ENCODE data around the gene FREM2. TPM values are rescaled to one million over a fixed set of nuclear protein-coding genes. Genes with fewer than 3 reads are reported as not detected.

The FREM2 gene
- total RNA-seq, 2 experiments from 2014 or later: not detected

DNA sequence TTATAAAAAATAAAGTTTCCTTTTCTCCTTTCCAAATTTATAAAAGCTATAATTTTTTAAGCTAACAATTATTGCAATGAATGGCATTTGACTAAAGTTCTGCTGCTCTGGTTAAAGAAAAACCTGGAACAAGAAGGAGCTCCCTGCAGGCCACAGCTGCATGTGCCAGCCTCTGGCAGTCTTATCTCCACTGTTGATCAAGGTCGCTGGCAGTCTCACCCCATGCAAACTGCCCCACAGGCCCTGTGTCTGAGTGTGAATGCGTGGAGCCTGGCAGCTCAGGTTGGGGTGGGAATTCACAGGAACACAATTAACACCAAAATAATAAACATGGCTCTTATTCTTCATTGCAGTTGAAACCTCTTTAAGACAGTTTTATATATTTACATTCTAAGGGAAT lies 30.2 kb upstream of the FREM2 start:
- BruUV-seq (replicated peaks): no TSS peak
- Histone ChIP-seq H3K27ac (ENCODE audit: low read depth, low read length, poor library complexity, severe bottlenecking) (no peak overlapping the region), H3K9me3 (ENCODE audit: low read length) (no peaks in the 10 kb centered on the region), H3K79me2 (ENCODE audit: insufficient read depth, low read depth, low read length) (no peaks in the 10 kb centered on the region), H3K4me3 (ENCODE audit: low read depth, low read length, poor library complexity, severe bottlenecking) (no peak overlapping the region), H4K20me1 (ENCODE audit: insufficient read depth, low read length) (no peaks in the 10 kb centered on the region), H3K9me2 (ENCODE audit: insufficient read depth, low read length) (no peaks in the 10 kb centered on the region), H2AFZ (ENCODE audit: low read length) (no peak overlapping the region), H3K4me2 (ENCODE audit: low read length) (no peak overlapping the region), H3K36me3 (ENCODE audit: insufficient read depth, low read length) (no peaks in the 10 kb centered on the region), H3K4me1 (ENCODE audit: insufficient read depth, low read length, poor library complexity, severe bottlenecking) (no peaks in the 10 kb centered on the region)
- ChIA-PET POLR2A (no interaction called here), CTCF (ENCODE audit: unreplicated experiment) (no interaction called here)
- TF ChIP-seq EZH2phosphoT487 (IDR thresholded peaks at IDR 0.05; ENCODE audit: borderline replicate concordance, low read depth, low read length): no peak
- TF ChIP-seq, protein P1, sequence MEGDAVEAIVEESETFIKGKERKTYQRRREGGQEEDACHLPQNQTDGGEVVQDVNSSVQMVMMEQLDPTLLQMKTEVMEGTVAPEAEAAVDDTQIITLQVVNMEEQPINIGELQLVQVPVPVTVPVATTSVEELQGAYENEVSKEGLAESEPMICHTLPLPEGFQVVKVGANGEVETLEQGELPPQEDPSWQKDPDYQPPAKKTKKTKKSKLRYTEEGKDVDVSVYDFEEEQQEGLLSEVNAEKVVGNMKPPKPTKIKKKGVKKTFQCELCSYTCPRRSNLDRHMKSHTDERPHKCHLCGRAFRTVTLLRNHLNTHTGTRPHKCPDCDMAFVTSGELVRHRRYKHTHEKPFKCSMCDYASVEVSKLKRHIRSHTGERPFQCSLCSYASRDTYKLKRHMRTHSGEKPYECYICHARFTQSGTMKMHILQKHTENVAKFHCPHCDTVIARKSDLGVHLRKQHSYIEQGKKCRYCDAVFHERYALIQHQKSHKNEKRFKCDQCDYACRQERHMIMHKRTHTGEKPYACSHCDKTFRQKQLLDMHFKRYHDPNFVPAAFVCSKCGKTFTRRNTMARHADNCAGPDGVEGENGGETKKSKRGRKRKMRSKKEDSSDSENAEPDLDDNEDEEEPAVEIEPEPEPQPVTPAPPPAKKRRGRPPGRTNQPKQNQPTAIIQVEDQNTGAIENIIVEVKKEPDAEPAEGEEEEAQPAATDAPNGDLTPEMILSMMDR (conservative IDR thresholded peaks at IDR 0.05; ENCODE audit: low read length): no peak
- DNase-seq (ENCODE audit: low spot score): no peak
- intact Hi-C loops (cut with micrococcal nuclease; ENCODE audit: unreplicated experiment): no loop called here

DNA sequence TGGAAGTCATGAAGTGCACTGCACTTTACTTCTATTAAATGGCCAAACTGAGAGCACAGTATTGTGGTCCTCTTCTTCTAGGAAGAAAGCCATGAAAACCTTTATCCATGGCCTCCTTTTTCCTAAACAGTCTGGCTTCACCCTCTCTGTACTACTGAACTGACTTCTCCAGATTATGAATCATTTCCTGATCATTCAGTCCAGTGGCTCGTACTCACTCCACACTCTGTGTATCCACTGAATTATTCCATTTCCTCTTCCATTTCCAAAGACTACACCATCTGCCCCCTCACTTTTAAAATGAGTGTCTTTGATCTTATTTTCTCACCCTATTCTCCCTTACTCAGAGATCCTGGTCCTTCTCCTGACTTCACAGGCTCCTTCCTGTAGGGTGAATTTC lies 29.7 kb upstream of the FREM2 start:
- H3K9me3 ChIP-seq (ENCODE audit: low read length): no peaks in the 10 kb centered on the region
- H3K4me1 ChIP-seq (ENCODE audit: insufficient read depth, low read length, poor library complexity, severe bottlenecking): no peaks in the 10 kb centered on the region
- intact Hi-C loops (cut with micrococcal nuclease; ENCODE audit: unreplicated experiment): no loop called here
- no peak overlapping the region for H3K4me3 ChIP-seq (ENCODE audit: low read depth, low read length, poor library complexity, severe bottlenecking)
- CTCF ChIA-PET (ENCODE audit: unreplicated experiment): no interaction called here
- BruUV-seq (replicated peaks): no TSS peak
- no peaks in the 10 kb centered on the region for H3K79me2 ChIP-seq (ENCODE audit: insufficient read depth, low read depth, low read length)
- no peak overlapping the region for H3K4me2 ChIP-seq (ENCODE audit: low read length)
- TF ChIP-seq, protein P1 (conservative IDR thresholded peaks at IDR 0.05; ENCODE audit: low read length): no peak
- no peak for TF ChIP-seq EZH2phosphoT487 (IDR thresholded peaks at IDR 0.05; ENCODE audit: borderline replicate concordance, low read depth, low read length)
- no peak overlapping the region for H2AFZ ChIP-seq (ENCODE audit: low read length)
- no peak overlapping the region for H3K27ac ChIP-seq (ENCODE audit: low read depth, low read length, poor library complexity, severe bottlenecking)
- no peaks in the 10 kb centered on the region for H3K36me3 ChIP-seq (ENCODE audit: insufficient read depth, low read length)
- H3K9me2 ChIP-seq (ENCODE audit: insufficient read depth, low read length): no peaks in the 10 kb centered on the region
- DNase-seq (ENCODE audit: low spot score): no peak
- POLR2A ChIA-PET: no interaction called here
- H4K20me1 ChIP-seq (ENCODE audit: insufficient read depth, low read length): no peaks in the 10 kb centered on the region

DNA sequence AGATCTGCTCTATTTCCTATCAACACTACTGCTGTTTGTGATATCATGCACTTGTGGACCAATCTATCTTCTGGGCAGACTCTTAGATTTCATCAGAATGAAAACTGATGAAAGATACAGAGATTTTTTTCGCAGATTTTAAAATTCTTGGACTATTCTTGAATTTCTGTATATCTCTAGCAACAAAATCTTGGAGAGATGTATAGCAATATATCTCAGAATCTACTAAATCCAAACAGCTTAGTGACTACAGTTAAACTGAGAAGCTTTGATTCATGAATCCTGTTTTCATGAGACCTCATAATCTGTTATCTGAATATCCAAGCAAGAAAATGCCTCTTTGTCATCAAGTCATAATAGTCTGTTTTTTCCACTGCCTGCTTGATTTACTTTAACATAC lies 28.0 kb upstream of the FREM2 start:
- BruUV-seq (replicated peaks): no TSS peak
- DNase-seq (ENCODE audit: low spot score): no peak
- H3K9me2 ChIP-seq (ENCODE audit: insufficient read depth, low read length): no peaks in the 10 kb centered on the region
- intact Hi-C loops (cut with micrococcal nuclease; ENCODE audit: unreplicated experiment): no loop called here
- no peak overlapping the region for H3K4me2 ChIP-seq (ENCODE audit: low read length)
- no peaks in the 10 kb centered on the region for H3K4me1 ChIP-seq (ENCODE audit: insufficient read depth, low read length, poor library complexity, severe bottlenecking)
- no peaks in the 10 kb centered on the region for H3K79me2 ChIP-seq (ENCODE audit: insufficient read depth, low read depth, low read length)
- no peak overlapping the region for H2AFZ ChIP-seq (ENCODE audit: low read length)
- ChIA-PET CTCF (ENCODE audit: unreplicated experiment) (no interaction called here), POLR2A (no interaction called here)
- no peaks in the 10 kb centered on the region for H3K9me3 ChIP-seq (ENCODE audit: low read length)
- H3K27ac ChIP-seq (ENCODE audit: low read depth, low read length, poor library complexity, severe bottlenecking): no peak overlapping the region
- no peaks in the 10 kb centered on the region for H4K20me1 ChIP-seq (ENCODE audit: insufficient read depth, low read length)
- H3K4me3 ChIP-seq (ENCODE audit: low read depth, low read length, poor library complexity, severe bottlenecking): no peak overlapping the region
- no peak for TF ChIP-seq EZH2phosphoT487 (IDR thresholded peaks at IDR 0.05; ENCODE audit: borderline replicate concordance, low read depth, low read length)
- TF ChIP-seq, protein P1 (conservative IDR thresholded peaks at IDR 0.05; ENCODE audit: low read length): no peak
- no peaks in the 10 kb centered on the region for H3K36me3 ChIP-seq (ENCODE audit: insufficient read depth, low read length)

Data from OCI-LY7 (cell line).